K562 (cell line): Measurements from ENCODE around the gene HAP1. TPM values are rescaled to one million over a fixed set of nuclear protein-coding genes. Genes with fewer than 3 reads are reported as not detected.
A peak's percentile ranks its signal among the peaks of the same experiment; 100 is the strongest.

Experiments
- ATAC-seq: fragments of 200-7000 bp; cut with Tn5 transposase; 3 replicates; pipeline ENCODE4 v1.9.1; 2020; ENCODE audit warnings: moderate library complexity
- BruUV-seq: library from RNA; stranded (reverse); fragments of 400-500 nt; replicated peaks from 2 replicates; lab custom pipeline; 2021; lab: Mats Ljungman, UMichigan
- CTCF ChIA-PET: fragments of 300-600 bp; formaldehyde crosslinking; extraction: SDS; loops from one replicate; lab custom pipeline; 2021; ENCODE audit warnings: low intra/inter-chr PET ratio; lab: Yijun Ruan, JAX
- POLR2A ChIA-PET: fragments of 300-600, 350-650 bp; sonication (Branson Sonifier 250); formaldehyde crosslinking; extraction: SDS; loops from one replicate; lab custom pipeline; 2021; ENCODE audit warnings: antibody characterized with exemption, inconsistent platforms; lab: Yijun Ruan, JAX
- DNase-seq, 4 experiments: peaks; one replicate each; pipeline versions ENCODE4 v3.0.0 to v3.0.0-alpha.2; 2011 to 2018; ENCODE audit warnings: low spot score in 3 of 4, mixed read lengths in 3 of 4; ENCODE audit errors: extremely low read depth in 1 of 4
- FAIRE-seq: peaks from 2 replicates; lab custom pipeline; 2011; peaks lifted over from hg19 to GRCh38; lab: Jason Lieb, UNC
- H2AFZ ChIP-seq: 2 replicates; pipeline ENCODE4 v1.6.0; 2011; ENCODE audit warnings: low read depth, low read length, control low read depth, inconsistent platforms
- H3K27ac ChIP-seq: fragments of 200-600 bp; 3 replicates; pipeline ENCODE4 v1.8.0; 2011; ENCODE audit warnings: low read depth, mild to moderate bottlenecking, control low read depth, inconsistent platforms, low read length, moderate library complexity, mixed read lengths; ENCODE audit errors: extremely low read depth
- H3K27me3 ChIP-seq, 2 experiments: fragments of 300-600 bp in 1 of 2; 2 replicates in 1 of 2; 3 replicates in 1 of 2; pipeline versions ENCODE4 v1.6.0 to v1.8.0; 2011; ENCODE audit warnings: inconsistent platforms in 2 of 2, low read length in 2 of 2, mild to moderate bottlenecking in 1 of 2, mixed read lengths in 1 of 2, moderate library complexity in 1 of 2; ENCODE audit not compliant: control insufficient read depth in 2 of 2, insufficient read depth in 2 of 2
- H3K36me3 ChIP-seq: fragments of 300-600 bp; 3 replicates; pipeline ENCODE4 v1.8.0; 2011; ENCODE audit warnings: mild to moderate bottlenecking, low read length, inconsistent platforms; ENCODE audit not compliant: control insufficient read depth, insufficient read depth
- H3K4me1 ChIP-seq, 2 experiments: fragments of 200-600 bp in 1 of 2; replicated peaks in 1 of 2; 2 replicates in 1 of 2; 3 replicates in 1 of 2; pipeline versions ENCODE4 v1.5.1 to v1.8.0; 2011; ENCODE audit warnings: inconsistent platforms in 2 of 2, low read length in 2 of 2, mild to moderate bottlenecking in 1 of 2, mixed read lengths in 1 of 2, moderate library complexity in 1 of 2; ENCODE audit not compliant: control insufficient read depth in 2 of 2, insufficient read depth in 2 of 2
- H3K4me2 ChIP-seq: 2 replicates; pipeline ENCODE4 v1.6.1; 2011; ENCODE audit warnings: low read length, control low read depth, inconsistent platforms, mixed read lengths; ENCODE audit not compliant: insufficient read depth
- H3K4me3 ChIP-seq: fragments of 200-600 bp; sonication (generic), shearing (Covaris generic); 2 replicates; pipeline ENCODE4 v1.5.1; 2016; ENCODE audit warnings: control low read depth, inconsistent platforms
- H3K79me2 ChIP-seq: fragments of 200-600 bp; 3 replicates; pipeline ENCODE4 v1.8.0; 2011; ENCODE audit warnings: low read length, inconsistent platforms; ENCODE audit not compliant: control insufficient read depth, insufficient read depth
- H3K9ac ChIP-seq, 2 experiments: 2 replicates each; pipeline versions ENCODE4 v1.6.0 to v1.6.1; 2011; ENCODE audit warnings: low read depth in 2 of 2, low read length in 2 of 2, control low read depth in 1 of 2, inconsistent platforms in 1 of 2, mild to moderate bottlenecking in 1 of 2, mixed read lengths in 1 of 2; ENCODE audit not compliant: insufficient read depth in 1 of 2
- H3K9me1 ChIP-seq: one replicate; pipeline ENCODE4 v1.6.0; 2011; ENCODE audit warnings: inconsistent platforms, mild to moderate bottlenecking, low read length, moderate library complexity; ENCODE audit not compliant: control insufficient read depth, insufficient read depth
- H3K9me3 ChIP-seq: replicated peaks from 2 replicates; pipeline ENCODE4 v1.5.1; 2011; ENCODE audit warnings: low read depth, low read length, inconsistent platforms; ENCODE audit not compliant: control insufficient read depth, insufficient read depth
- H4K20me1 ChIP-seq: replicated peaks from 2 replicates; pipeline ENCODE4 v1.6.1; 2011; ENCODE audit warnings: low read length, inconsistent platforms, mixed read lengths; ENCODE audit not compliant: control insufficient read depth, insufficient read depth
- MCM3 ChIP-seq: fragments of 450-650 bp; IDR thresholded peaks from 2 replicates; pipeline ENCODE4 v1.6.1; 2016
- SRSF1 ChIP-seq: fragments of 200-400 bp; formaldehyde crosslinking; IDR thresholded peaks from 2 replicates; pipeline ENCODE4 v1.6.1; 2017; ENCODE audit warnings: mild to moderate bottlenecking, low read depth, low read length, moderate library complexity
- ZNF584 ChIP-seq: fragments of 200-800 bp; sonication (Bioruptor generic); IDR thresholded peaks from 2 replicates; pipeline ENCODE4 v1.6.1; 2016; ENCODE audit warnings: low read depth, mild to moderate bottlenecking, missing genetic modification characterization, missing compliant biosample characterization
- WGBS: fragments of 100-300 bp; shearing (Covaris generic); methylation state at CpG from one replicate; pipeline ENCODE4 v1.1.6; 2016; ENCODE audit warnings: low coverage, mixed read lengths; ENCODE audit not compliant: insufficient coverage; ENCODE audit errors: missing lambda C conversion rate; 5-methylcytosine and 5-hydroxymethylcytosine counted together
- in situ Hi-C: fragments of 300-500 bp; cut with MboI; formaldehyde crosslinking; loops from 4 replicates; pipeline ENCODE4 v1.15.0; 2018; ENCODE audit warnings: inconsistent platforms, mixed read lengths
- intact Hi-C: fragments of 100-400 bp; cut with micrococcal nuclease; formaldehyde crosslinking; loops from 2 replicates; pipeline ENCODE4 v1.14.2; 2022
- polyA plus RNA-seq, 8 experiments: library from polyadenylated mRNA; depleted of rRNA in 4 of 8; stranded (reverse) in 5 of 8; unstranded in 3 of 8; fragments of >200 nt; fragmentation: Nextera tagmentation in 2 of 8; fragmentation: Illumina TruSeq in 1 of 8; extraction: Ambion mirVana in 2 of 8; extraction: Trizol in 1 of 8; gene quantifications; 2 replicates each; pipeline versions ENCODE4 v1.2.1 to v1.2.3, GENCODE V29; 2011 to 2014; ENCODE audit warnings: inconsistent platforms in 1 of 8, missing spikeins in 1 of 8
- total RNA-seq, 7 experiments: library from RNA; depleted of rRNA in 6 of 7; stranded (reverse); fragments of >200 nt in 6 of 7; fragmentation: Illumina TruSeq in 2 of 7; extraction: Trizol in 2 of 7; gene quantifications; 2 replicates each; pipeline versions ENCODE4 v1.2.1 to v1.2.3, GENCODE V29; 2011 to 2021; ENCODE audit warnings: low replicate concordance in 1 of 7

Gene HAP1
- total and polyA plus RNA-seq, 9 of the 15 experiments (the other 6 are each of a cell fraction or from before 2014, with no cell fraction given), result under 0.01 to 0.09 (median 0.04) TPM; not detected in 6

GRCh38 chr17:41728056-41728455 lies 6.4 kb downstream of the HAP1 start:
- H3K4me1 ChIP-seq, result peaks cover 3 to 27% of the 10 kb centered on the region in 2 experiments; a peak in 3 of 5 replicates
- CTCF ChIA-PET, result no interaction called here
- H3K9me3 ChIP-seq, result no peaks in the 10 kb centered on the region
- H2AFZ ChIP-seq, result 0 out of 2 replicates have a peak overlapping the region, but pooled peaks have one; percentile 26
- DNase-seq, result no peak
- no peaks in the 10 kb centered on the region for H3K36me3 ChIP-seq
- H3K4me2 ChIP-seq, result no peak overlapping the region
- H3K9me1 ChIP-seq, result no peaks in the 10 kb centered on the region
- intact Hi-C loops, result no loop called here
- no peak for FAIRE-seq
- no peak overlapping the region for H3K4me3 ChIP-seq
- H3K27ac ChIP-seq, result no peak overlapping the region
- no TSS peak for BruUV-seq
- H3K27me3 ChIP-seq, result peaks cover 9 to 24% of the 10 kb centered on the region in 2 experiments; a peak in 4 of 5 replicates
- no peak; the same call in 2 of the 3 replicates for ATAC-seq
- TF ChIP-seq MCM3 (no peak), ZNF584 (CRISPR knock-in tag) (no peak)
- H4K20me1 ChIP-seq, result no peaks in the 10 kb centered on the region
- peak overlapping the region in 1 of 2 experiments; percentile 80; a peak in 2 of 4 replicates for H3K9ac ChIP-seq
- 47% methylated on average over 12 of the region's 12 CpGs for WGBS
- POLR2A ChIA-PET, result interaction anchor here (0.7 to 2.0 kb wide), 6 partner anchors 9 to 58 kb away, joined by 3 to 4 read pairs (median 3); partner anchors contain the start of gene JUP
- in situ Hi-C loops, result loop anchor here (25.0 kb wide), 1 partner anchor 384 kb away; the partner anchor contains the start of genes DHX58, HSPB9 and KAT2A
- no peaks in the 10 kb centered on the region for H3K79me2 ChIP-seq

GRCh38 chr17:41725134-41725533 lies 9.3 kb downstream of the HAP1 start:
- no peak for TF ChIP-seq SRSF1
- ChIA-PET CTCF (no interaction called here), POLR2A (interaction anchor here (0.6 to 3.2 kb wide), 5 partner anchors 11 to 1415 kb away, joined by 3 to 18 read pairs (median 3); partner anchors contain the start of gene EIF1)
- peak overlapping the region in 1 of 2 experiments; percentile 45; a peak in 1 of 4 replicates for H3K9ac ChIP-seq
- H2AFZ ChIP-seq, result no peak overlapping the region
- H3K27ac ChIP-seq, result no peak overlapping the region
- no peaks in the 10 kb centered on the region for H4K20me1 ChIP-seq
- H3K27me3 ChIP-seq, result no peaks in the 10 kb centered on the region
- FAIRE-seq (no peak), DNase-seq (peak in 1 of 4 experiments; percentile 18), ATAC-seq (peak; percentile 39; the same call in 2 of the 3 replicates)
- no TSS peak for BruUV-seq
- H3K4me2 ChIP-seq, result no peak overlapping the region
- in situ Hi-C loops, result loop anchor here (25.0 kb wide), 1 partner anchor 387 kb away; the partner anchor contains the start of genes DHX58, HSPB9 and KAT2A
- peaks cover 3 to 29% of the 10 kb centered on the region in 2 experiments; a peak in 3 of 5 replicates for H3K4me1 ChIP-seq
- no peaks in the 10 kb centered on the region for H3K9me1 ChIP-seq
- H3K79me2 ChIP-seq, result no peaks in the 10 kb centered on the region
- no peaks in the 10 kb centered on the region for H3K9me3 ChIP-seq
- WGBS, result 37% methylated on average over 3 of the region's 5 CpGs
- no peaks in the 10 kb centered on the region for H3K36me3 ChIP-seq
- intact Hi-C loops, result no loop called here
- no peak overlapping the region for H3K4me3 ChIP-seq
